IPS-NIHi7 (cell line): ENCODE data around the gene ADD1.
"Not testable (repeated sequence)": the region's sequence is repeated elsewhere in the genome, so short reads cannot be mapped to it uniquely, and the experiment has no call there.

Source experiments
- DNase-seq: peaks from one replicate; pipeline ENCODE4 v3.0.0; 2012; ENCODE audit warnings: mixed read lengths; ENCODE audit errors: extremely low spot score

The ADD1 gene

DNA sequence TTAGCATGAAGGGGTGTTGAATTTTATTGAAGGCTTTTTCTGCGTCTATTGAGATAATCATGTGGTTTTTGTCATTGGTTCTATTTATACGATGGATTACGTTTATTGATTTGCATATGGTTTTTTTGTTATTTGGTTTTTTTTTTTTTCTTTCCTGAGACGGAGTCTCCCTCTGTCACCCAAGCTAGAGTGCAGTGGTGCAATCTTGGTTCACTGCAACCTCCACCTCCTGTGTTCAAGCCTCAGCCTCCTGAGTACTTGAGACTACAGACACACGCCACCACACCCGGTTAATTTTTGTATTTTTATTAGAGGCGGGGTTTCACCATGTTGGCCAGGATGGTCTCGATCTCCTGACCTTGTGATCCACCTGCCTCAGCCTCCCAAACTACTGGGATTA lies 75.1 kb downstream of the ADD1 start:
- not testable (repeated sequence) for DNase-seq

DNA sequence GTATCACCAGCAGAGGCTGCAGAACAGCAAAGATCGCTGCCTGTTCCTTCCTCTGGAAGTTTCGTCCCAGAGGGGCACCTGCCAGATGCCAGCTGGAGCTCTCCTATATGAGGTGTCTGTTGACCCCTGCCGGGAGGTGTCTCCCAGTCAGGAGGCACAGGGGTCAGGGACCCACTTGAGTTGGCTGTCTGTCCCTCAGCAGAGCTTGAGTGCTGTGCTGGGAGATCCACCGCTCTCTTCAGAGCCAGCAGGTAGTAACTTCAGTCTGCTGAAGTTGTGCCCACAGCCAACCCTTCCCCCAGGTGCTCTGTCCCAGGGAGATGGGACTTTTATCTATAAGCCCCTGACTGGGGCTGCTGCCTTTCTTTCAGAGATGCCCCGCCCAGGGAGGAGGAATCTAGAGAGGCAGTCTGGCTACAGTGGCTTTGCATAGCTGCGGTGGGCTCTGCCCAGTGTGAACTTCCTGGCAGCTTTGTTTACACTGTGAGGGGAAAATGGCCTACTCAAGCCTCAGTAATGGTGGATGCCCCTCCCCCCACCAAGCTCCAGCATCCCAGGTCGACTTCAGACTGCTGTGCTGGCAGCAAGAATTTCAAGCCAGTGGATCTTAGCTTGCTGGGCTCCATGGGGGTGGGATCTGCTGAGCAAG lies 78.9 kb downstream of the ADD1 start:
- not testable (repeated sequence) for DNase-seq

- DNase-seq = no peak
These were observed 79.5 kb downstream of the ADD1 start for GRCh38 chr4:2923141-2923551.

DNA sequence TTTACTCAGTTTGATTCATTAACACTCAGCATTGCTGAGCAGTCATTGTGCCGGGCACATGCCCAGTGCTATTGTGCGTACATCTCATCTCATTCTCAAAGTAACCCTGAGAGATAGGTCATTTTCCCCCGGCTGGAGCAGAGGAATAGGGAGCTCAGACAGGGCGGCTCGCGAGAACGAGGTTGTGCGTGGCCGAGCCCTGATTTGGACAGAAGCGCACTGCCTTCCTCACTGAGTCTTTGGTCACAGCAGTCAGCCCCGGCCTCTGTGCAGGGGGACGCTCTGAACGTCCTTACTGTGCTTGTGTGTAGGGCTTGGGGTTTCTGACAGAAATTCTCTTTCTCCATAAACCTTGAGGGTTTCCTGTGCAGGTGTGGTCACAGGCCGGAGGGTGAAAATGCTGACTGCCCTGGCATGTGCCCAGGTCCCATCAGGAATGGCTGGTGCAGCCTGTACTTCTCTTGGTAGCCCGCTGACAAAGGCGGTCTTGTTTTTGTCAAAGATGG lies 80.1 kb downstream of the ADD1 start:
- no peak for DNase-seq

DNA sequence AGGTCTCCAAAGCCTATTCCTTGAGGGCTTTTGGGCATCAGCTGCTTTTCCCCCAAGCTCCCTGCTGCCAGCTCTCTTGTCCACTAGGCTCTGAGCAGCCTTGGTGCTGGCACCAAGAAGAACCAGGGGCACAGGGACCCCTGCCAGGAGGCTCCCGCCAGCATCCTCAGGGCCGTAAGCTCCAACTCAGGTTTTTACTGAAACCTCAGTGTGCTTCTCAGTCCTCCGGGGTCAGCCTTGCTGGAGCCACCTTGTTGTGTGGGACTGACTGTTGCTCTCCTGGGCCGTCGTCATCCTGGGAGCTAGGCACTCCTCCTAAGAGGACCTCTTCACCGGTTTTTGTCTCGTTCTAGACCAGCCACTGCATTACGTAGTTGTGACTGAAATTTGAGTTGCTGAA lies 80.6 kb downstream of the ADD1 start:
- no peak for DNase-seq

DNA sequence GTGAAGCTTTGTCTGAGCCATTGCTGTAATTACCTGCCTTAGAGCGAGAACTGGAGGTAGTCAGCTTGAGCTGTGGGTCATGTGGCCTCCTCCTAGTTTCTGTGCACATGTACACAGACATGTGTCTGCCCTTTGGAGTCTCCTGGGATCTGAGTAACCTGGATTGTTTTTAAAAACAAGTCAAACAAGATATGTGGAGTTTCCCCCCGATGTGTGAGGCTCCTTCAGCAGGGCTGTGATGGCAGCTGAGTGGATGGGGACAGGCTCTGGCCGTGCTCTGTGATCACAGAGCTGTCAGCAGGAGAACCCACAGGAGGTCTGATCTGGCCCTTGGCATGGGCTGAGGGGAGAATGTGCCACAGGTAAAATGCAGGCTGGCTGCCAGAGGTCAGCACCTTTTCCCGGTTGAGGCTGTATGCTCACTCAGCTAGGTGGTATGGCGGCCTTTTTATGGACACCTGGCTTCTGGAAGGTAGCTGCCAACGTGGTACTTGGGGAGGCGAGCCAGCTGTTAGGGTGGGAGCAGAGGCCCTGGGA lies 81.2 kb downstream of the ADD1 start:
- DNase-seq = no peak

DNA sequence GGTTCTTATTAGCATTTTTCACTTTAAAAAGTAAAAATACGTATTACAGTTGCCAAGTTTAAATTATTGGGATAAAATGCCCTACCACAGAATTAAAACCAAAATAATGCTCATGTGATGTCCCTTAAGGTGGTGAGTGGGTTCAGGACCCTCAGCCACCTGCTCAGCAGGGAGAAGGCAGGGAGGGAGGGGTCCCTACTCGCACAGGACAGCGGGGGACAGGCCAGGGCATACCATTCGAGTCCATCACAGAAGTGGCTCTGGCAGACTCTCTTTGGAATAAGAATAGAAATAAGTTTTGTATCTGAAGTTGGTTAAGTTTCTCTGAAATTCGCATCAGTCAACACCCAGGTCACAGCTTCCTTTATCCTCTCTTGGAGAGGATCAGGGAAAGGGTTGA lies 81.9 kb downstream of the ADD1 start:
- DNase-seq = no peak

DNA sequence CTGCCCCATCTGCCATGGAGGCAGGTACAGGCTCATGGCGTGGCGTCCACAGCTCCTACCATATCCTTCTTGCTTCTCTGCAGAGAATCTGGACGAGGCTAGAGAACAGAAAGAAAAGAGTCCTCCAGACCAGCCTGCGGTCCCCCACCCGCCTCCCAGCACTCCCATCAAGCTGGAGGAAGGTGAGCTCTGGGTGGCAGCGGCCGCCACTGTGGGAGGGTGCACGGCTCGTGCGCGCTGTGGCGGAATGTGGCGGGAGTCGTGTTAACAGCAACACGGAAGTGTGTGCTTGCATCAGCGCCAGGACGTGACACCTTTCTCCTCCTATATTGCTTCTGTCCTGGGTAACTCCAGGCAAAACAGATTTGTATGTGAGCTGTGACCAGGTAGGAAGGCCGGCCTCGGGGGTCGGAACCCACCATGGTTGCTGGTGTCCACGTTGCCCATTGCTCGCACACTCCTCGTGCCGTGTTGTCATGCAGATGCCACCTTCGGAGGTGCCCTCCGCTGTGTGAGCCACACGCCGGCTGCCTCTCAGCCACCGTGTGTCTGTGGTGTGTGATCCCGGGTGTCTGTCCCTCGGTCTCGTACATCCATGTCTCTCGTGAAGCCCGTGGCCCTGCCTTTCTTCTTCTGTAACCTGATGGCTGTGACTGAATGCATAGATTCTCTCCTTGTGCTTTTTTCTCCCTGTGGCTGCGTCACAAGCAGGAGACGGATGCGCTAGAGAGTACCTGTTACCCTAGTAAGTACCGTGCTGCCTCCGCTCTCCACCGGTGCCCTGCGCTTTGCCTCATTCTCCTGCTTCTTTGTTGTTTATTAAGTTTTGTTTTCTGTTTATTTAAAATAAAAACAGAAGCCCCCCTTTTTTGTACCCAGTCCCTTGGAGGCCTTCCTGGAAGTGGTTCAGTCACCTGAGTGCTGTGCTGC lies 82.6 kb downstream of the ADD1 start:
- DNase-seq = no peak

- no peak for DNase-seq
These were observed 83.5 kb downstream of the ADD1 start for GRCh38 chr4:2927016-2927695.

- no peak for DNase-seq
These were observed 84.0 kb downstream of the ADD1 start for GRCh38 chr4:2927696-2928075.

DNA sequence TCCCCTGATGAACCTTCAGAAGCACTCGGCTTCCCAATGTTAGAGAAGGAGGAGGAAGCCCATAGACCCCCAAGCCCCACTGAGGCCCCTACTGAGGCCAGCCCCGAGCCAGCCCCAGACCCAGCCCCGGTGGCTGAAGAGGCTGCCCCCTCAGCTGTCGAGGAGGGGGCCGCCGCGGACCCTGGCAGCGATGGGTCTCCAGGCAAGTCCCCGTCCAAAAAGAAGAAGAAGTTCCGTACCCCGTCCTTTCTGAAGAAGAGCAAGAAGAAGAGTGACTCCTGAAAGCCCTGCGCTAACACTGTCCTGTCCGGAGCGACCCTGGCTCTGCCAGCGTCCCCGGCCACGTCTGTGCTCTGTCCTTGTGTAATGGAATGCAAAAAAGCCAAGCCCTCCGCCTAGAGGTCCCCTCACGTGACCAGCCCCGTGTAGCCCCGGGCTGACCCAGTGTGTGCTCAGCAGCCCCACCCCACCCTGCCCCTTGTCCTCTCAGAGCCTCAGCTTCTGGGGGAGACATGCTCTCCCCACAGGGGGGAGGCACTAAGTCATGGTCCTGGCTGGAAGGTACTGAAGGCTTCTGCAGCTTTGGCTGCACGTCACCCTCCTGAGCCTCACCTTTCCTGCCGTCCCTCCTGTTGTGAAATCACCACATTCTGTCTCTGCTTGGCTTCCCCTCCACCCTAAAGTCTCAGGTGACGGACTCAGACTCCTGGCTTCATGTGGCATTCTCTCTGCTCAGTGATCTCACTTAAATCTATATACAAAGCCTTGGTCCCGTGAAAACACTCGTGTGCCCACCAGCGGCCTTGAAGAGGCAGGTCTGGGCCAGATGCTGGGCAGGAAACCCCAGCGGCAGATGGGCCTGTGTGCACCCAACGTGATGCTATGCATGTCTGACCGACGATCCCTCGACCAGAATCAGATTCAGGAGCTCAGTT lies 84.9 kb downstream of the ADD1 start:
- no peak for DNase-seq

GRCh38 chr4:2929469-2929868 lies 85.8 kb downstream of the ADD1 start:
- DNase-seq = no peak

DNA sequence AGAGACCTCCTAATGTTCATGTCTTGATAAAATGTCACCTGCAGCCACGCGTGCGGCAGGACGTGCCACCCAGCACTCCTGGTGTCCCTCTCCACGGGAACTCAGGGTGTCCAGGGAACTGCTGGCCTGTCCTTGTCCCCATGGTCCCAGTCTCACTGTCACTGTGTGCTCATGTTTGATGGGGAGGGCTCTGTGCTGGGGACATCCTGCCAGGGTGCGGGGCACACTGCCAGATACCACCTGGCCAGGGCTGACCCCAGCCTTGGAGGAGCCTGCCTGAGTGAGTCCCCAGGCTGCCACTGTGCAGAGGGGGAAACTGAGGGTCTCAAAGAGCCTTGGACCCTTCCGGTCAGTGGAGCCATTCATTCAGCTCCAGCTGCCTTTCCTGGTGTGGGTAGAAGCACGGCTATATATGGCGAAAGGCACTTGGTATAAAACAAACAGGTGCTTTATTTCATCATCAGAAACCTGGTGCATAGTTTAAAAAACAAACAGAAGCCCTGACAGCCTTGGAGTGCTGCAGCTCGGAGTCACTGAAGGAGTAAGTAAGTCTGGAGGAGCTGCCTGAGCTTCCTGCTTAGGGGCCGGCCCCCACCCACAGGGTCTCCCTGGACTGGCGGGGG lies 86.6 kb downstream of the ADD1 start:
- DNase-seq = no peak

DNA sequence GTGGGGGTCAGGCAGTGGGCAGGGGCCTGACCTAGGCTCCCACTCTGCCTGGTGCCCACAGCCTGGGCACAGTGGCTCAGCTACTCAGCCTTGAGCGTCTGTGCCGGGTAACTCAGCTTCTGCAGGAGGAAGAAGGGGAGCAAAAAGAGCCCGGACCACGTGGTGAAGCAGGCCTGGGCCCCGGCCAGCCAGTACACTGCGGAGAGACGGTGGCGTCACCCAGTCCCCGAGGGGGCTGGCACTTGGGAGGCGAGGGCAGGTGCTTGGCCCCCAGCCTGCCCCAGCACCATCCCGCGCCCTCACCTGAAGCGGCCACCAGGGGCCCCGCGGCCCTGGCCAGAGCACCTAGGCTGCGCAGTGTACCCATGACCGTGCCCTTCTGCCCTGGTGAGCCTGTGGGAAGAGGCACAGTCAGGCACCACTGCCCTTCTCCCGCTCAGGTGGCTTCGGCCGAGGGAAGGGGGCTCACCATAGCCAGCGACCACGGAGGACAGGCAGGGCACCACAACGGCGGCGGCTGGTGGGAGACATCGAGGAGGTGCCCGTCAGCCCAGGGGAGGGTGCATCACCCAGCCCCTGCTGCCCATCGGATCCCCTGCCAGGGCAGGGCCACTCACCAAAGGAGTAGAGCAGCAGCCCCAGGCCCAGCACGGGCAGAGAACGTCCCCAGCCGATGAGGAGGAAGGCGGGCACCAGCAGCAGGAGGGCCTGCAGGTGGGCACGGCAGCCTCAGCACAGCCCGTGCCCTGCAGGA lies 87.3 kb downstream of the ADD1 start:
- no peak for DNase-seq

DNA sequence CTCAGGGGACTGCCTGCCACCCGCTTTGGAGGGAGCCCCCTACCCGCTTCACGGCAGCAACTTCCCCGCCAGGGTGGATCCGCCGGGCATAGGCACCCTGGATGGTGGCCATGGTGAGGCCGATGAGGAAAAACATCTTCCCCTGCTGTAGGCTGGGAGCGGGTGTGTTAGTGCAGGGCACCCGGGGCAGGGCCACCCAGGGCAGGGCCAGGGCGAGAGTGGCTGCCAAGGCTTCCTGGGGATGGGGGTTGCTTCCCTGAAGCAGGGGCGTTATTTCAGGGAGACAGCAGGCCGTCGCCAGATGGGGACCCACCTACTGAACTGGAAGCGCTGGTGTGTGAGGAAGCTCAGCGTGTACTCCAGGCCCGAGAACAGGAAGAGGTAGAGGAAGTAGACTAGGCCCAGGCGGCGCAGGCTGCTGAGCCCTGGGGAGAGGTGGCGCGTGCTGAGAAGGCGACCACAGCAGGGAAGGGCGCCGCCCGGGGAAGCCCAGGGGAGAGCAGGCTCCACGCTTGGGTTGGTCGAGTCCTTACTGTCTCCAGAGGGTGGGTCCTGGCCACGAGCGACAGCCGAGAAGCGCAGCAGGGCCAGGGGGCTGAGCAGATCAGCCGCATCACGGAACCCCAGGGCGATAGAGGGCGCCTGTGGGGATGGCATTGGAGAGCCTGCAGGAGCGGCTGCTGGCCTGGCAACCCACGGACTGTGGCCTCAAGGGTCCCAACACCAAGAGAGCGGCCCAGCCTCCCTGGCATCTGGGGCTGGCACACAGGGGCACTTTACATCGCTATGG lies 88.1 kb downstream of the ADD1 start:
- peak; percentile 44 for DNase-seq

DNA sequence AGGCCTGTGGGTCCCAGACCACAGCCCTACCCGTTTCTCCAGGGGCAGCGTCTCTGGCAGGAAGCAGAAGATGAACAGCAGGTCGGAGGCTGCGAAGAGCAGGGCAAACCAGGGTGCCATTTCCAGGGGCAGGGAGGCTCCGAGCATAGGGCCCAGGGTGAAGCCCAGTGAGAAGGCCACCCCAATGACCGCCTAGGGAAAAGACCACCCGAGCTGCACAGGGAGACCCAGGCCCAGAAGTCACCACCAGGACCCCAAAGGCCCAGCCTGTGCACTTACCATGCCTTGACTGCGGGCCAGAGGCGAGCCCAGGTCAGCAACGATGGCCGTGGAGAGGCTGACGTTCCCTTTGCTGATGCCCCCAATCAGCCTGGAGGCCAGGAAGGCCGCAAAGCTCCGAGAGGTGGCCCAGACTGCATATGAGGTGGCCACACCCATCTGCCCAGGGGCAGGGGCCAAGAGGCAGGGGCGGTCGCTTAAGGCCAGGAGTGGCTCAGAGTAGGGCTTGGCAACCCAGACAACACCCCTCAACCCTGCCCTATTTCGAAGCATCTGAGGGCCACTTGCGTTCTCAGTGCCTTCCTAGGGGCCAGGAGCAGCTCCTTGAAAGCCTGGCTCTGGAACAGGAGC lies 88.8 kb downstream of the ADD1 start:
- DNase-seq = no peak

- DNase-seq = no peak
These were observed 89.4 kb downstream of the ADD1 start for GRCh38 chr4:2932951-2933565.

GRCh38 chr4:2933566-2934076 lies 90.0 kb downstream of the ADD1 start:
- DNase-seq = no peak
